Suppressor macrophage treated with lipopolysaccharide for 1 hour (primary cell): ENCODE results near the gene HSPB6.

ENCODE experiments used
- DNase-seq, 3 donors: peaks; one replicate each; pipeline ENCODE4 v3.0.0-alpha.2; 2020 to 2022

Gene HSPB6

DNA sequence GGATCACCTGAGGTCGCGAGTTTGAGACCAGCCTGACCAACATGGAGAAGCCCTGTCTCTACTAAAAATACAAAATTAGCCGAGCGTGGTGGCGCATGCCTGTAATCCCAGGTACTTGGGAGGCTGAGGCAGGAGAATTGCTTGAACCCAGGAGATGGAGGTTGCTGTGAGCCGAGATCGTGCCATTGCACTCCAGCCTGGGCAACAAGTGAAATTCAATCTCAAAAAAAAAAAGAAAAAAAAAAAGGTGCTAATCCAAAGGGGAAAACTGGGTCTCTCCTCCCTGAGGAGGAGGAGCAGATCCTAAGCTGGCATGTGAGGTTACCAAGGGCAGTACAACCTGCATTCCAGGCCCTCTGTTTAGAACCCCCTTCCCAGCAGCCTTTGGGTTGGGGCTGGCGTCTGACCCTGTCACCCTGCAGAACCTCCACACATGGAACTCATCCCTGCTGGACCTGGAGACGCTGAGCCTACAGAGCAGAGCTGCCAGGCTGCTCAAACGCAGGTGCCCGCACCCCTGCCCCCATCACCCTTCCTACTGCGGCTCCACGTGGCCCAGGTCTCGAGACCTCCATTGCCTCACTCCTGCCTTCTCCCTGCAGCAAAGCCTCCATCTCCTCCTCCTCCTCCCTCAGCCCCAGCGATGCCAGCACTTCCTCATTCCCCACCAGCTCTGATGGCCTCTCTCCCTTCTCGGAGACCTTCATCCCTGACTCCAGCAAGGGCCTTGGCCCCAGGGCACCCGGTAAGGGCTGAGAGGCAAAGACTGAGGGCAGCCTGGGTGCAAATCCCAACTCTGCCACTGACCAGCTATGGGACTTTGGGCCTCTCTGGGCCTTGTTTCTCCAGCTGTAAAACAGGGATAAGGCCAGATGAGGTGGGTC lies 7.8 kb upstream of the HSPB6 start:
- no peak for DNase-seq

DNA sequence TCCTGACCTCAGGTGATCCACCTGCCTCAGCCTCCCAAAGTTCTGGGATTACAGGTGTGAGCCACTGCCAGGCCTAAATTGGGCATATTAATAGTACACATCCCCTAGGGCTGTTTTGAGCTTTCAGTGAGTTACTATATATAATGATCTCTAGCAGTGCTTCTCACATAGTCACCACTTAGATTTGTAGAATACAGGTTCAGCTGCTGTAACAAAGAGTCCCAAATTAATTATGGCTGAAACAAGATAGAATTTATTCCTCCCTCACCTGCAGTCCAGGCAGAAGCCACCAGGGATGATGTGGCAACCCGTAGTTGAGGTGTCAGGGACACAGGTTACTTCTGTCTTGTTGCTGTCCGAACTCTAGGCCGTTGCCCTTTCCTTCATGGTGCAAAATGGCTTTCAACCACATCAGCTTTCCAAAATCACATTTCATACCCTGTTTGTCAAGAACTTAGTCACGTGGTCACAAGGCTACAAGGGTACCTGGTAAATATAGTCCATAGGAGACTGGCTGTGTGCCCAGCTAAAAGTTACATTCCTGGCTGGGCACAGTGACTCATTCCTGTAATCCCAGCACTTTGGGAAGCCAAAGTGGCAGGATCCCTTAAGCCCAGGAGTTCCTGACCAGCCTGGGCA lies 4.0 kb upstream of the HSPB6 start:
- no peak for DNase-seq

DNA sequence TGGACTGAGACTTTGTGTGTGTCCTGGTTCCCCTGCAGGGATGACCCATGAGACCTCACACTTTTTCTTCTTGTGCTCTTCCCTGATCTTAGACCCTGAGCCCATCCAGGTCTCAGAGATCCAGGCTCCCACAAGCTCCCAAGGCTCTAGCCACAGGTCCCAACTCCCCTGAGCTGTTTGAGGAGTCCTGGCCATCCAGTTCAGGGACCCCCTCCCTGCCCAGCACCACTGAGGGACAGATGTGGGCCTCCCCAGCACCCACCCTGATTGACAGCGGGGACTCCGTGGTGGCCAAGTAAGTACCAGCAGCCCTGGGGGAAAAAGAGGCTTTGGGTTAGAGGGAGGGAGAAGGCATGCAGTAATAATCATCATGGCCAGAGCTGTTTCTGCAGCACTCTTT lies 2.9 kb upstream of the HSPB6 start:
- DNase-seq, result no peak

DNA sequence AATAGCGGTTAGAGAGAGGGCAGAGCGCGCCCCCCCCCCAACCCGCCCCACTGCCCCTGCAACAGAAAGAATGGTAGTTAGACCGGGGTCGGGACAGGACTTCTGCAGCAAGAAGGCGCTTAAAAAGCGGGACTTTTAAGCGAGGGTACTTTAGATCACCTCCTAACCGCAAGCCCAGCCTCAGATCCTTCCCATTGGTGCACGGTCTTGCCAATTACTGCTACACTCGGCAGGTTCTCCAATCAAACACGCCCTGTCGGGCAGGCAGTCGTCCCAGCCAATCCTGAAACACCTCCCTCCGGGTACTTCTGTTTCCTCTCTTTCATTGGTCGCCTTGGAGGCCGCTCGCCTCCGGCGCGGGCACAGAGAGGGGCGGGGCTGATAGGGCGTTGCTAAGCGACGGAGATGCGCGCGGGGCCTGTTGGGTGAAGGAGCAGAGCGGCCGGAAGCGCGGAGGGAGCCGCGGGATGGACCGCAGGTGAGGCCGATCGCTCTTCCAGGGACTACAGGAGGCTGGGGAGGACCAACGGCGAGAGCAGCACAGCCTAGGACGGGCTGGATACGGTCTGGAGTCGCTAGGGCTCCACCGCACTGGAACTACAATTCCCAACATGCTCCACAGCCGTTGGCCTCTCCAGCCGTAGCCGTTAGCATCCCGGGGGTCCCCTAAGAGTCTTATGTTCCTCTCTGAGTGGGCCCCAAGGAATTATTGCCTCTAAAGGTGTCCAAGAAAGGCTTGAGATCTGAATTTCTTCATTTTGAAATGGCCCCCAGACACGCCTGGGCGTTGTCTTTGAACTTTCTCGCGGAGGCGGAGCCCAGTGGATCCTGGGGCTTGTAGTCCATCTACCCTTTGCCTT lies 1.1 kb upstream of the HSPB6 start, which contains the start of gene PROSER3:
Gene PROSER3, plus strand, starts transcription at position 428 of the 860 bp plus-strand sequence. Its CDS starts 40 bp downstream, at position 468.
- DNase-seq, result peak; percentile 98 to 99 (median 99)

DNA sequence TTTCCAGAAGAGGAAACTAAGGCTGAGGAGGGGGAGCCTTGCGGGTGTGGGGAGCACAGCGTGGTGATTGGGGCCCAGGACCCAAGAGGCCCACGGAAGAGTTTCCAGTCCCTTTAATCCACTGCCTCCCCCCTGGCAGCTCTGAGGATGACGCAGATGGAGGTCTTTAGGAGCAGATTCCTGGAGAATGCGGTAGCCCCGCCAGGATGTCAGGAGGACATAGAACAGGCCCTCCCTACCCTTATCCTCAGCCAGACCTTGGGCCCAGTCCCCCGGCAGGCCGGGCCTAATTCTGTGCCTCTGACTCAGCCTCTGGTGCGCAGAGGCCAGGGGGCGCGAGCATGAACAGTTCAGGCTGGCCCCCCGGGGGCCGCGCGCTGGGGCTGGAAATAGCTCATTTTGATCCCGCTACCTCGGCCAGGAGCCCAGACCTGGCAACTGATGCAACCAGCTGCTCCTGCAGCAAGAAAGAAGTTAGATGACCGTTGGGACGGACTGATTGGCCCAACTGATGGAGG lies 461 bp upstream of the HSPB6 start:
- peak; percentile 34 to 50 (median 37) for DNase-seq

DNA sequence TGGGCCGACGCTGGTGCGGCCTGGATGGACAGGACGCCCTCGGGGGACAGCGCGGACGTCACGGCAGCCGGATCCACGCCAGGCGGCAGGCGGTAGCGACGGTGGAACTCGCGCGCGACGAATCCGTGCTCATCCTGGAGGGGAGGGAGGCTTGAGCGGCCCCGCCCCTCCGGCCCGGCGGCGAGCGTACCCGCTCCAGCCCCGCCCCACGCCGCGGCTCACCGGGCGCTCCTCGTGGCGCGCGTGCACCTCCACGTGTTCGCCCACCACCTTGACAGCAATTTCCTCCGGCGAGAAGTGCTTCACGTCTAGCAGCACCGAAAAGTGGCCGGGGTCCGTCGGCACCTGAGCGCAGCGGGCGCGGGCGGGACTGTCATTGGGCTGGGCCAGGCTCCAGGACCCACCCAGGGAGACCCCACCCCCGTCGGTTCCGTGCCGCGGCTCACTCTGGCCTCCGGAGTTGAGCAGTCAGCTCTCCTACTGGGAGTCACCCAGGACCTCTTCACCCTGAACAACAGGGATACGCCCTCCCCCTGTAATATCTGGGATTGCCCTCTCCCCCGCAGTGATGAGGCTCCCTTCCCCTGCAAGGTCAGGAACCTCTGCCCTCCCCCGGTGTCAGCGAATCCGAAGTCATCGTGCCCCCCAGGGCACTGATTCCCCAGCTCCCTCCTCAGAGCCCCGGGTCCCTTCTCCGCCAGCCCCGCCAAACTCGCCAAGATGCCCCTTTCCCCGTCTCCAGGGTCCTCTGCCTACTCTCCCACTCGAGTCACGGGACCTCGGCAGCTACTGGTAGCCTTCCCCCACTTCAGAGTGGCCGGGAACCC lies 1.1 kb downstream of the HSPB6 start:
- peak in 1 of 3 donors; percentile 47 for DNase-seq

DNA sequence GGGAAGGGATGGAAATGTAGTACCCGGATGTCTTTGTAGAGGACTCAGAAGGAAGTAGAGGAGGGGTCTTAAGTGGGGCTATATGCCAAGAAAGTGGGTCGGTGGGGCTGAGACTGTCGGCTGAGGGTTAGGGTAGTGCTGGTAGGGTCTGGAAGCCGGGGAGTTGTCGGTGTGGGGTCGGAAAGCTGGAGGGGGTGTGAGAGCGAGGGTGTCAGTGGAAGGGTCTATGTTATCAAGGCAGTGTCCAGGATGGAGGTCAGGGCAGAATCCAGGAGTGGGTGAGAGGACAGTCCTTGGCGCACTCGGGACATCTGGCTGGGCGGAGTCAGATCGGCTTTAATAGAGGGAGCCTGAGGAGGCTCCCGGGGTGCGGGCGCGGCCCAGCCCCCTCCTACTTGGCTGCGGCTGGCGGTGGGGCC lies 1.7 kb downstream of the HSPB6 start:
- no peak for DNase-seq

DNA sequence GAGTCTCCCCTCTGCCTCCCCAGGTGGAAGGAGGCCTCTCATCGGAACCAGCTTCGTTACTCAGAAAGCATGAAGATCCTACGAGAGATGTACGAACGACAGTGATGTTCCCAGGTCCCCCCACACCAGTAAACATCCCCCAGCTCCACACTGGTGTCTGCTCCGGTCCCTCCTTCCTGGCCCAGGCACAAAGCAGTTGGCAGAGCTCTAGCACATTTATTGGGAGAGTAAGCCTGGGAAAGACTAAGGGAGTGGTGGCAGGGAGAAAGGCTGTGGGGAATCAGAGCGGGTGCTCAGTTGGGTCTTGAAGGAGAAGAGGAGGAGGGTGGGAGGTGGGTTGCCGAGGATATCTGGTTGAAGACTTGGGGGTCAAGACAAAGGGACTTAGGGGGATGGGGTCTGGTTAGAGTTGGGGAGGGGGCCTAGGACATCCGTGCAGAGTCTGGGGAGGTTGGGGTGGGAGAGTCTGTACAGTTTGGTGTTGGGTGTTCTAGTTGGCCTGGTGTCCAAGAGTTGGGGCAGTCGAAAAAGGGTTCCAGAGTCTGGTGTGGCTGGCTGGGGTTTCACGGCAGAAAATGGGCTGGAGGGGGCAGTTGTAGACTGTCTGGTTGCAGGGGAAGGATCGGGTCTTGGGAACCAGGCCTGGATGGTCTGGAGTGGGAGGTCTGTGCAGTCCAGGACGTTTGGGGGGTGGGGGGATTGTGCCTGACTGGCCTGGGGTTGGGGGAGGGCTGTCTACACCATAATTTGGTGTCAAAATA lies 2.3 kb downstream of the HSPB6 start:
- DNase-seq, result no peak

DNA sequence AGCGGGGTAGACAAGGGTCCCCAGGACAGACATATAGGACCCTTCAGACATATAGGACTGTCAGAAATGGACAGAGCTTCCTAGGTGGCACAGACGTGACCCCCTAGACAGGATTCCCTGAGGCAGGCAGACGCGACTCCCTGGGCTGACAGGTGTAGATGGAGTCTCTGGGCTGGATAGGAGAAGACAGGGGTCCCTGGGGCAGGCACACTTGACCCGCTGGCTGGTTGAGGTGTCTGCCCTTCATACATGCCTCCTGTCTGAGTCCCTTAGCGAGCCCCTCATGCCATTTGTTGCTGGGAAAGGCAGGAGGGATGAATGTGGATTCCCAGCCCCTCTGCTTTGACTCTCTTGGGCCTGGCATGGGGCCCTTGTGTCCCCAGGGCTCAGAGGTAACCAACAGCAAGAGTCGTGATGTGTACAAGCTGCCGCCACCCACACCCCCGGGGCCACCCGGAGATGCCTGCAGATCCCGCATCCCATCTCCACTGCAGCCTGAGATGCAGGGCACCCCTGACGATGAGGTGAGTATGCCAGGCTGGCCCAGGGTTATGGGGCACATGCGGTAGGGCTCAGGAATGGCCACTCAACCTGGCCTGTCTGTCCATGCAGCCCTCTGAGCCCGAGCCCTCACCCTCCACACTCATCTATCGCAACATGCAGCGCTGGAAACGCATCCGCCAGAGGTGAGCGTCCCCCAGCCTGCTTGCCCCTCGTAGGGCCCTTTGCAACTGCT lies 3.0 kb downstream of the HSPB6 start:
- DNase-seq, result no peak

DNA sequence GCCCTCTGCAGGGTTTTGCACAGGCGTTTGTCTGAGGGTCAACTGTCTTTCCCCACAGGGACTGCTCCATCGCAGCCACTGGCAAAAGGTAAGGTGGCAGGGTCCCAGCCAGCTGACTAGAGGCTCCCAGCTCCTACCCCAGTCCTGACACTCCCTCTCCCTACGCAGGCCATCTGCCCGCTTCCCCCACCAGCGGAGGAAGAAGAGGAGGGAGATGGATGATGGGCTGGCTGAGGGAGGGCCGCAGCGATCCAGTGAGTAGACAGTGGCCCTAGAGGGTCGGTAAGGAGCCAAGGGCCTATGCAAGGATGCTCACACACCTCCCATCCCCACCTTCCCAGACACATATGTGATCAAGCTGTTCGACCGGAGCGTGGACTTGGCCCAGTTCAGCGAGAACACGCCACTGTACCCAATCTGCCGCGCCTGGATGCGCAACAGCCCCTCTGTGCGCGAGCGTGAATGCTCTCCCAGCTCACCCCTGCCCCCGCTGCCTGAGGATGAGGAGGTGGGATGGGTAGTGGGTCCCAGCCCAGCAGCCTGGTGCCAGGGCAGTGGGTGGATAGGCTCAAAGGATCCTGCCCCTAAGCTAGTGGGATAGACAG lies 4.0 kb downstream of the HSPB6 start:
- no peak for DNase-seq

DNA sequence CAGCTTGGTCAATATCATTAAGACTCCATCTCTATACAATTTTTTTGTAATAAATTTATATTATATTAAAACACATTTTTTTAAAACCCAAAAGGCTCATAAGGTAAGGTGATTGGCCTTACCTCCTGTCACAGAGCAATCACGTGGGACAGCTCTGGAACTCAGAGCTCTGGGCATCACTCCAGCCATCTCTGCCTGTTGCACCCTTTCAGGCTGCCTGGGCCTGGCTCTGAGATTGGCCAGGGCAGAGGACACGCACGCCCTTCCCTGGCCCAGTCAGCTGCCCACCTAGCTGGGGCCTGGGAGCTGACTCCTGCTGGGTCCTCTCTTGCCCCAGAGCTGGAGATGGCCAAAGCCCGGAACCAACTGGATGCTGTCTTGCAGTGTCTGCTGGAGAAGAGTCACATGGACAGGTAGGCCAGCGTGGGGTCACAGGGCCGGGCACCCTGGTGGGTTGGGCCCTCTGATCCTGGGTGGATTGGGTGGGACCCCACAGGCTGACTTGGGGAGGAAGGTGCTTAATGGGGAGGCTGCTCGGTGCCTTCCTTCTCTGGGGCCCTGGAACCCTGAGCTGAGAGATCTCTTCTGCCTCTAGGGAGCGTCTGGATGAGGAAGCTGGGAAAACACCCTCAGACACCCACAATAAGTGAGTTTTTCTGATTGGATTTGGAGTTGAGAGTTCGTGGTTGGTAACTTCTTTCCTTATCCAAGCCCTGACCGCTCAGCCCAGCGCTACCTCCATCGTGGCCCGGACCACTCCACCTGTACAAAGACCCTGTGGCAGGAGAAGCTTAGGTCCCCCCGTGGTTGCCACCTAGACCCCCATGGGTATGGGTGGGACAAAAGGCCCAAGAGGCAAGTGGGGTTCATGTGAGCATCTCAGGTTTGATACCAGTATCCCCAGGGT lies 4.7 kb downstream of the HSPB6 start:
- peak; percentile 30 to 46 (median 45) for DNase-seq

DNA sequence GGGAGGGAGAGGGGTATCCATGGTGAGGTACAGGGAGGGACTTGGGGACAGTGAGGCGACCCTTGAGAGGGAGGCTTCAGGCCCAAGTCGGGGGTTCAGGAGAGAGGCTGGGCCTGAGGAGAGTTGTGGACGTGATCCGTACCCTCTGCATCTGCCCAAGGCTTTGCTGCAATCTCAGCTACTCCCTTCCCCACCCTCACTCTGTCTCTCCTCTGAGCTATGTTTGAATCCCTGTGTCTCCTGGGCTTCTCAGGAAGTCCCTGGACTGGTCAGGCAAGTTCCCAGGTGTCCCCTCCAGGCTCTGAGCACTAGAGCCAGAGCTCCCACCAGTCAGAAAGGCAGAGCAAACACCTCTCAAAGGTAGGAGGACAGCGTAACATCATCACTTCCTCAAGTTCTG lies 6.7 kb downstream of the HSPB6 start:
- no peak for DNase-seq

DNA sequence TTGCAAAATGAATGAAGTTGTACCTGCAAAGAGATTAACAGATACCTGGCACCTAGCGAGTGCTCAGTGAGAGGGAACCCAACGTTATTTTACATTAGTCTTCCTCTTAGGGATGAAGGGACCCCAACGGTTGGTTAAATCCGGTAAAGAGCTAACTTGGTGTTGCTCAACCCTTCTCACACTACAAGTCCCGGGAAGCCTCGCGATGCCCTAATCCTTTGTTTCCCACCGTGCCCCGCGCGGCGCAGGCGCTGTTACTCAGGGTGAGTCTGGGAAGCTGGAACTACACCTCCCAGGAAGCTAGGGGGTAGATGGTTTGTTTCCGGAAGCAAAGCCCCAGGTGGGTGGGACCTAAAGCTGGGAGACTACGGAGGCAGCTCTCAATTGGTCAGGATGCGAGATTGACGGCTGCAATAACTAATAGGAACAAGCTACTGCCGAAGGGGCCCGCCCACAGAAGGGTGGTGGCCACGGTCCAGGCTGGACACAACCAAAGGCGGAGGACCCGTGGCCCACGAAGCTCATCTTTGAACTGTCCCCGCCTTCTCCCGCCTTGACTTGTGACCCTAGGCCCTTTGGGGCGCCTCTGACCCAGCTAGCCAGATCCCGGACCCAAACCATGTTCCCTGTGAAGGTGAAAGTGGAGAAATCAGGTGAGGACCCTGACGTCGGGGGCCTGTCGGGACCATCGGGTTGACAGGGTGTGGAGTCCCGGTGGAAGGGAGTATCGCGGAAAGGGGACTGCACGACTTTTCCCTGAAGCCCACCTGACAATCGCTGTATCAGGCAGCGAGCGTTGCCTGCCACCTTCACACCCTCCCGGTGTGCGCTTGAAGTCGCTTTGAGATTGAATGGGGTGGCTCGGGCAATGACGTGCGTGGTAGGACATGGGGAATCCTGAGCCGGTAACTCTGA lies 8.5 kb downstream of the HSPB6 start, which contains the start of gene LIN37:
Gene LIN37, plus strand, starts transcription at position 471 of the 915 bp plus-strand sequence. Its CDS starts 149 bp downstream, at position 620.
- peak; percentile 99 to 100 (median 100) for DNase-seq

DNA sequence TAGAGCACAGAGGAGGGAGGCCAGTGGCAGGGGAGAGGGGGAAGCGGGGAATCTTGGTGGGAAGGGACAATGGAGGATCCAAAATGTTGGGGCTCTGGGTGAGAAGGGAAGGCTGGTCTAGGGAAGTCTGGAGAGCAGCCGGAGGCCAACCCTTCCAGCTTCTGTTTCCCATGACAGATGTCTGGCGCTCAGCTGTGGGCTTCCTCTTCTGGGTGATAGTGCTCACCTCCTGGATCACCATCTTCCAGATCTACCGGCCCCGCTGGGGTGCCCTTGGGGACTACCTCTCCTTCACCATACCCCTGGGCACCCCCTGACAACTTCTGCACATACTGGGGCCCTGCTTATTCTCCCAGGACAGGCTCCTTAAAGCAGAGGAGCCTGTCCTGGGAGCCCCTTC lies 10.3 kb downstream of the HSPB6 start:
- peak in 2 of 3 donors; percentile 22 to 26 for DNase-seq

DNA sequence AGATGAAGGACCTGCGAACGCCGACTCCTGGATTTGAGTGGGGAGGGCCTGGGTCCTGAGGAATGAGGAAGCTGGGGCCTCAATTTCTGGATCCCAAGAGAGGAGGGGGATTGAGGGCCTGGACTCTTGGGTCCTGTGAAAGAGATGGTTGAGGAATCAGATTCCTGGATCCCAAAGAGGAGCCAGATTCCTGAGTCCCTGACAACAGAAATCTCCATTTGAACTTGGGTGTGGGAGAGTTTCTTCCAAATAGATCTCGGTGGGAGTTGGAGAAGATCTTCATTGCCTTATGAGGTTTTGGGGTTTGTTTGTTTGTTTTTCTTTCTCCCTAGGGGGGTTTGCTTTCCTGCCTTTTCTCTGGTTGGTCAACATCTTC lies 10.8 kb downstream of the HSPB6 start:
- DNase-seq, result no peak

DNA sequence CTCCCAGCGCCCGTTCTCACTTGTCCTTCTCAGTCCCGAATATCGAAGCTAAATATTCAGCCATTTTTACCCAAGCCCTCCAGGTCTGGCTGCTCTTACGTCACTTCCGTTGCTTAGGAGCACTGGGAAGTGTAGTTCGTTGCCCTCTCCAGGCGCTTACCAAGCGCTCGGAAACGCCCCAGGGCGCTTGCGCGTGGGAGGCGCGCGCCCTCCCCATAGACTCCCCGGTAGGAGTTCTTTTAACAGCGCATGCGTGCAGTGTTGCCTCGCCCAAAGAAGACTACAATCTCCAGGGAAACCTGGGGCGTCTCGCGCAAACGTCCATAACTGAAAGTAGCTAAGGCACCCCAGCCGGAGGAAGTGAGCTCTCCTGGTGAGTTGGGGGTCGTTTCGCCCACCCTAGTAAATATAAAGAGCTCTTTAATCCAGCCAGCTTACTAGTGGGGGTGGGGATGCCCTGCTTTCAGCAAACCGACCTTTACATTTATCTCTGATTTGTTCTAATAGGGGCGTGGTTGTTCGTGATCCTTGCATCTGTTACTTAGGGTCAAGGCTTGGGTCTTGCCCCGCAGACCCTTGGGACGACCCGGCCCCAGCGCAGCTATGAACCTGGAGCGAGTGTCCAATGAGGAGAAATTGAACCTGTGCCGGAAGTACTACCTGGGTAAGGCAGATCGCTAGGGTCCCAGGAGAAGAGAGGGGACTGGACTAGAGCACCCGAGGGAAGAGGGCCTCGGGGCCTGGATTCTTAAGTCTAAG lies 11.3 kb downstream of the HSPB6 start, which contains the start of the genes PSENEN and U2AF1L4:
Gene PSENEN, plus strand, starts transcription at position 324 of the 759 bp plus-strand sequence. Its CDS starts 280 bp downstream, at position 604.
Gene U2AF1L4, minus strand, starts transcription at position 91 of the 759 bp plus-strand sequence. Its CDS starts 27 bp downstream, at position 64.
- peak; percentile 99 to 100 (median 100) for DNase-seq
